HG02870 (cell line): ENCODE results near the gene TMEM116.
"Not testable (repeated sequence)": the region's sequence is repeated elsewhere in the genome, so short reads cannot be mapped to it uniquely, and the experiment has no call there.

Experiments used
- ATAC-seq: cut with Tn5 transposase; IDR thresholded peaks from one replicate; pipeline ENCODE4 v1.9.1; 2021; ENCODE audit warnings: mild to moderate bottlenecking, moderate library complexity; ENCODE audit not compliant: unreplicated experiment

The TMEM116 gene

DNA sequence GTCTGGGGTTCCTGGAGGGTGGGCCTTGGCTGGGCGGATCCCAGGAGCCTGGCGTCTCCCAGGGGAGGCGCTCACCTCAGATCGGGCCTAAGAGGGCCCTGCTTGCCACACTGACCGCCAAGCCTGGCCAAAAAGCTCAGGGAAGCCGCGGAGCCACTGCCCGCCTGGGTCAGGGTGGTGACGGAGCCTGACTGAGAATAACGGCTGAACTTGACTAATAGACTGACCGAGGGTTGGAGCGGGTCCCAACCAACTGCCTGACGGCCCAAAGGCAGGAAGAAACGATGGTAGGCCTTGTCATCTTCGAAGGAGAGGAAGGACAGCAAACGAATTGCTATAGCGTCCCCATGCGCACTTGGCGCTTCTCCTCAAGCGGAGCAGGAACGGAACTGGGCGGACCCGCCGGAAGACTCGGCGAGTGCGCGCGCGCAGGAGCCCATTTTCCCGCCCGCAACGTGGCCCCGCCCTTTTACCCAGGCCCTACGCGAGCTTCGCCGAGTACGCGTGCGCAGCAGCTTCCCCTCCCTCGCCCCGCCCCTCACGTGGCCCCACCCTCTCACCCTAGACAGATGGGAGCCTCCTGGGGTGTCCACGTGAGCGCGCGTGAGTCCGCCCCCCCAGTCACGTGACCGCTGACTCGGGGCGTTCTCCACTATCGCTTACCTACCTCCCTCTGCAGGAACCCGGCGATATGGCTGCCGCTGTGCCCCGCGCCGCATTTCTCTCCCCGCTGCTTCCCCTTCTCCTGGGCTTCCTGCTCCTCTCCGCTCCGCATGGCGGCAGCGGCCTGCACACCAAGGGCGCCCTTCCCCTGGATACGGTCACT lies at the start of gene TMEM116, which contains the start of gene ERP29:
Gene TMEM116 (minus strand): TSS at position 391 of the 826 bp plus-strand sequence. CDS start 7,895 bp downstream, outside the sequence.
Gene ERP29 (plus strand): TSS at position 652 of the 826 bp plus-strand sequence. CDS start 40 bp downstream, at position 692.
- ATAC-seq, result peak; percentile 67

DNA sequence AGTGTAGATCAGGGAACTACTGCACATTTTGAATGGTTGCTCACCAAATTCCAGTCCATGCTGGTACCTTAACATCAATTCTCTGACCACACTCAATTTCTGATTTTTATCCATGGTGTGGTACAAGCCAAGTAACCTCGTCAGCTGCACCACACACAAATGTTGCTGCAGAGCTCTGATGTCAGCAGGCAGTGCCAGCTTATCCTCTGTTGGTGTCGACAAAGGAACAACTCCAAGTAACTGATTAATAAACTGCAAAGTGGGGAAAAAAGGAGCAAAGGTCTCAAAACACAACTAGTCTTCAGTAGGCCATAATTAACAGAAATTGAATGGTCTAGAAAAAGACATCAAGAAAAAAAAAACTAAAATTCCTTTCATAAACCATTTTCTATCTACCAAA lies 48.2 kb upstream of the TMEM116 start:
- ATAC-seq, result no peak

DNA sequence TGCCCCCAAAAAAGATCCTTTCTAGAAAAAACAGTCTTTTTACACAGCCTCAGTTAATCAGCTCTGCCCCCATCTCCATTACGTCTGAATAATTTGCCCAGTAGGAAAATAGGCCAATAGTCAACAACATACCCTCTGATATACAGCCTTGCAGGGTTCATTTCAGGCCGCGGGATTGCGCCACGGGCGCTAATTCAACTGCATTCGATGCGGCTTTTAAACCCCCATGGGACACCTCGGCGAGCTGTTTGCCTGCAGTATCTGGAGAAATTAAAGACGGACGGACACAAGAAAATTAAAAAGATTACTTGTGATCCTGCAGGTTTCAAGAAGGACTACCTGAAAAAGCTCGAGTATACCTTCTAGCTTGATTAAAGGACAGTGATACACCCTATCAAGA lies 36.4 kb upstream of the TMEM116 start:
- no peak for ATAC-seq

DNA sequence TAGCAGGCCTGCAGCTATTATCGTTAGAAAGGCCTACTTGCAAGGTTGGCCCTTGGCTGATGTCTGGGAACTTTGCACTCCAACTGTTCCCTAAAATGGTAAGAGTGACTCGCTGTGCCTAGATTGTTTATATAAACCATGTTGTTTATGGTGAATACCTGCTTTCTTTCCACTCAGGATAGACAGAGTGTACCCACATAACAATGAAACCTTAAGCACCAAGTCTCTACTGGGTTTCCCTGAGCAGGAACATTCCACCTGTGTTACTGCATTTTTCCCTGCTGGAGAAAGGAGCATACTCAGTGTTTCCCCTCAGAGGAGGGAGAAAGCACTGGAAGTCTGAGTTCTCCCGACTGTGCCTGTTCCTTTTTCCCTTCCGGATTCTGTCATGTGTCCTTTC lies 33.0 kb upstream of the TMEM116 start:
- ATAC-seq, result no peak

DNA sequence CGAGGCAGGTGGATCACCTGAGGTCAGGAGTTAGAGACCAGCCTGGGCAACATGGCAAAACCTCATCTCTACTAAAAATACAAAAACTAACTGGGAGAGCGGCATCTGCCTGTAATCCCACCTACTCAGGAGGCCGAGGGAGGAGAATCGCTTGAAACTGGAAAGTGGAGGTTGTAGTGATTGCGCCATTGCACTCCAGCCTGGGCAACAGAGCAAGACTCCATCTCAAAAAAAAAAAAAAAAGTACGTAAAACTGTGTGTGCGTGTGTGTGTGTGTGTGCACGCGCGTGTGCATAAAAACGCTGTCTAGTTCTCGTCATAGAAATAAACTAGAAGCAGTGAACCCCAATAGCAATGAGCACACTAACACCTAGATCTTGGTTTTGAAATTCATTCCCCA lies 23.6 kb upstream of the TMEM116 start:
- not testable (repeated sequence) for ATAC-seq

DNA sequence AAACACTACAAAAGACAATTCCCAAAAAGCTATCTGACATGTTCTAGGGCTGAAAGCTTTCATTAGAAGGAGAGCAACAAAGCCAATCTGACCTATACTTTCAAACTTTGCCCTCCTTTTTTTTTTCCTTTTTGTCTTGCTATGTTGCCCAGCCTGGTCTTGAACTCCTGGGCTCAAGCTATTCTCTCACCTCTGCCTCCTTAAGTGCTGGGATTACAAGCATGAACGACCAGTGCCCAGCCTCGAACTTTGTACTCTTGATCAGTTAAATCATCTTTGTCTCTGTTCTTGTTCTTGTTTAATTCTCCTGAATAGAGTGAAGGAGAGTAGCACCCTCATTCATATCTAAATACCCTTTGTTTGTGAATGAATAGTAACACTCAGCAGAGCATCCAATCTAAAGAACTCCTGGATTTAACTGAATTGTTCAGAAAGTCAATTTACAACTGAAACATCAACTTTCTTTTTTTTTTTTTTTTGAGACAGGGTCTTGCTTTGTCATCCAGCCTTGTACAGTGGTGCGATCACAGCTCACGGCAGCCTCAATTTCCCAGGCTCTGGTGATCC lies 22.3 kb upstream of the TMEM116 start:
- ATAC-seq, result no peak

DNA sequence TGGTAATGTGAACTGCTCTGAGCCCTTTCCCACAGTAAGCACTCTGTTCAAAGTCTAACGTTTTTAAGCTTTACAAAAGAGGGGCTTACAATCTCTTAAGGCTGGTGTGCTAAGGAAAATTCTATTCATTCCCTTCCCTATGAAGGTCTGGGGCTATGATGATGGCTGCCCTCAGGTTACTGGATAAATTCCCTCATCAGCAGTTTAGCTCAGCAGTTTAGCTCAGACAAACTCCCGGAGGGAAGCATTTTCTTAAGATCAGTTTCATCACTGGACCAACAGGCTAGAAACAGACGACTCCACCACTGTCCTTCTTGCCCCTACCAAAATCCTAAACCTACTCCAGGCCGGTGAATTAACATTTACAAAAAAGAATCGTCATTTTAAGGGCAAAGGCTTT lies 19.3 kb upstream of the TMEM116 start:
- no peak for ATAC-seq

DNA sequence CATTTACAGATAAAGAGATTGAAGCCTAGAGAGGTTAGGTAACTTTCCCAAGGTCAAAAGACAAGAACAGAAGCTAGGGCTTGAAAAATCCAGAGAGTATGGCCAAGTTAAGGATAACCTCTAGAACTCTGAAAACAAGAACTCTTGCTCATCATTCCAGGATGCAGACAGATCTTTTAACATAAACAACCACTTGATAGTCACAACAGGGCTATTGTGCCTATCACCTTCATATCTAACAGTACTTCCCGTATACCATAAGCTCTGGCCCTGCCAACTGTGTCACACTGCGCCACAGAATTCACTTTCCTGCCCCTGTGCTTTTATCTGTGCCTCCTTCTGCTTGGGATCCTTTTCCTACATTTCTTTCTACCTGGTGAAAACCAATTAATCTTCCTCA lies 18.5 kb upstream of the TMEM116 start:
- no peak for ATAC-seq

DNA sequence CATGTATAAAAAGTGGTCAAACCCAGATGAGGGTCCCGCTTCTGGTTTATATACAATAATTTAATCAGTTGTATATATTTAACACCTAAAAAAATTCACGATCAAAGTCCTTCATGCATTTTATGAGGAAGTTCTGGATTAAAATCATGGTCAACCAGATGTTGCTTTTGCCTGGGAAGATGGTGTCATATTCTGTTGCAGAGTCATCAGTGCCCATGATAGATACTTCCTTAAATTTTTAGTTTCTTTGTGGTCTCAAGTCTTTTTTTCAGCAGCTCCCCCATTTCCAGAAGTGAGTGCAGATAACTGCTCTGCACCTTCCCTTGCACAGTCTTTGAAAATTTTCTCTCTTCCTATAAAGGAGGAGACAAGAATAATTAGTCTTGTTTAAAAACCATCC lies 16.3 kb upstream of the TMEM116 start:
- no peak for ATAC-seq

DNA sequence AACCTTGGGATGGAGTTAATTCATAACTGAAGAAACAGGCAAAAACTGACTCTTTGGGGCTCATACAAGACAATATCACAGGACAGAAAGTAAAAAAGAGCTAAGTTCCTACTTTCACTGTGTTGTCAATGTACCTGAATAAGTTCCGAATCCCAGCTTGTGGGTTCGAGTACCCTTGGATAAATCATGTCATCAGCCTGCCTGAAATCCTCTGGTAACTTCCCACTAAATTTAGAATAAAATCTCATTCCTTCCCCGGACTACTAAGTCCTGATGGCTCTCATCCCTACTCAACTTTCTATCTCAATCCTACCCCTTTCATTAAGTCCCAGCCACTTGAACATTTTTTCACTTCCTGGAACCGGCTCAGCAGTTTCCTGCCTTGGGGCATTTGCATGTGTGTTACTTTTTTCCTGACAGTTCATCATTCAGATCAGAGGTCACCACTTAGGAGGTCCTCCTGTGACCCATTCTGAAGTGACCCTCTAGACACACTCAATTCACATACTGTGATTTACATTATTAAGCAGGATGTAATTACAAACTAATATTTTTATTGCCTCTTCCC lies 12.9 kb upstream of the TMEM116 start:
- no peak for ATAC-seq

DNA sequence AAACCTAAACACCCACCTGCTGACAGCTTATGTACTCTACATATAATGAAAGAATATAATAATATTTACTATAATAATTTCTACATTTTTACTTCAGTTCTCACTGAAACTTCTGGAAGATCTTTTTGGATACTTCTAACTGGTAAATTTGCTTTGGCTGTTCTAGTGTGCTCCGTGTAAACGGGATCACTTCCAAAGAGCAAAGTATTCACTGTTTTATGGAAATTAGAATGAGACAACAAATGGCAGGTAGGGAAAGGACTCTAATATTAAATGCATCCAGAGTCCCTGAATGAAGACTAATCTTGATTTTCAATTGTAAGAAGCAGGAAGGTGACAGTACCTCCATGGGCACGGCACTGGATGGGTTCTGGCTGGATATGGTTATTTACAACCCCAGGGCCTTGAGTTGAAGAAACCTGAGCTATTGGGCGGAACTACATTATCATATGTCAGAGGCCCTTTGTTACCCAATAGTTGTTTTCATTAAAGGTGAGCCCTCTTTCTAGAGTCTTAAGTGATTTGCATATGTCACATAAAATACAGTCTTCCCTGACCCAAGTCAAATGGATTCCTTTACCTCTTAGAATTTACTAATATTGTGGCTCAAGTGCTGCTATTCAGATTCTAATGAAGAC lies 10.9 kb upstream of the TMEM116 start:
- ATAC-seq, result no peak

DNA sequence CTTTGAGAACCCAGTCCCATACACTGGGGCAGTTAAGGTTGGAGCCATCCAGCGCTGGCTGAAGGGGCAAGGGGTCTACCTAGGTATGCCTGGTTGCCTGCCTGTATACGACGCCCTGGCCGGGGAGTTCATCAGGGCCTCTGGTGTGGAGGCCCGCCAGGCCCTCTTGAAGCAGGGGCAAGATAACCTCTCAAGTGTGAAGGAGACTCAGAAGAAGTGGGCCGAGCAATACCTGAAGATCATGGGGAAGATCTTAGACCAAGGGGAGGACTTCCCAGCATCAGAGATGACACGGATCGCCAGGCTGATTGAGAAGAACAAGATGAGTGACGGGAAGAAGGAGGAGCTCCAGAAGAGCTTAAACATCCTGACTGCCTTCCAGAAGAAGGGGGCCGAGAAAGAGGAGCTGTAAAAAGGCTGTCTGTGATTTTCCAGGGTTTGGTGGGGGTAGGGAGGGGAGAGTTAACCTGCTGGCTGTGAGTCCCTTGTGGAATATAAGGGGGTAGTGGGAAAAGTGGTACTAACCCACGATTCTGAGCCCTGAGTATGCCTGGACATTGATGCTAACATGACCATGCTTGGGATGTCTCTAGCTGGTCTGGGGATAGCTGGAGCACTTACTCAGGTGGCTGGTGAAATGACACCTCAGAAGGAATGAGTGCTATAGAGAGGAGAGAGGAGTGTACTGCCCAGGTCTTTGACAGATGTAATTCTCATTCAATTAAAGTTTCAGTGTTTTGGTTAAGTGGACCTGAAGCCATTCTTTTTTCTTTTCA lies 9.5 kb upstream of the TMEM116 start:
- no peak for ATAC-seq

DNA sequence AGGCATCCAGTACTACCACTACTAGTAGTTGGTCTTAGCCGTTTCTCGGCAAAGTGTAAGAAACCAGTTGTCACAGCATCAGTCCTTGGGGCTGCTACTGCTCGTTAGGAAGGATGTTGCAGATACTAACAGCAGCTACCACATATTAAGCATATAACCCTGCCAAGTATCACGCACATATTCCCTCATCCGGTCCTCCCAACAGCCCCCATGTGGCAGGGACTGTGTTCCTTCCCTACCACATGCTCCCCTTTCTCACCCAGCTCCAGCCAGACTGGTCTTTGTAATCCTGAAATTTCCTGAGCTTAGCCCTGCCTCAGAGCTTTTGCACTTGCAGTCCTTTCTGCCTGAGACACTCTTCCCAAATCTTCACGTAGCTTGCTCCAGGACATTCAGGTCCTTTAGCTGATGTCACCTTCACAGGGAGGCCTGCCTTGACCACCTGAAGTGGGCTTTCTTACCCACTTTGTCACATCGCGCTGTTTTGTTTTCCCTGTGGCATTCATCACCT lies 8.0 kb upstream of the TMEM116 start:
- no peak for ATAC-seq

DNA sequence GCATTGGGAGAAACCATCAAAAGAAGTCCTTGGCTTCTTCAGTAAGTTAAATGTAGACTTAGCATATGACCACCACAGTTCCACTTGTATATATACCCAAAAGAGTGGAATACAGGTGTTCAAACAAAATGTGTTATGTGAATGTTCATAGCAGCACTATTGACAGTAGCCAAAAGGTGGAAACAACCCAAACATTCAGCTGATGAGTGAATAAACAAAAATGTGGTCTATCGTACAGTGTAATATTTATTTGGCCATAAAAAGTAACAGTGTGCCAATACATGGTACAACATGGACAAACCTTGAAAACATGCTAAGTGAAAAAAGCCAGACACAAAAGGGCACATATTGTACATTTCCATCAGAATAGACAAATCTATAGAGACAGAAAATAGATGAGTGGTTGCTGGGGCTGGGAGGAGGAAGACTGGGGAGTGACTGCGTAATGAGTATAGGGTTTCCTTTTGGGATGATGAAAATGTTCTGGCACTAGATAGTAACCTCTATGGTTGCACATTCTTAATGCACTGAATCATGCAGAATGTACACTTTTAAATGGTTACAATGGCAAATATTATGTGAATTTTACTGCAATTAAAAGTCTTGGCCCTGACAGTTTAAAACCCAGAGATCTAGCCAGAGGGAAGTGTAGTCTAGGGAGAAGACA lies 5.7 kb upstream of the TMEM116 start:
- ATAC-seq, result no peak

DNA sequence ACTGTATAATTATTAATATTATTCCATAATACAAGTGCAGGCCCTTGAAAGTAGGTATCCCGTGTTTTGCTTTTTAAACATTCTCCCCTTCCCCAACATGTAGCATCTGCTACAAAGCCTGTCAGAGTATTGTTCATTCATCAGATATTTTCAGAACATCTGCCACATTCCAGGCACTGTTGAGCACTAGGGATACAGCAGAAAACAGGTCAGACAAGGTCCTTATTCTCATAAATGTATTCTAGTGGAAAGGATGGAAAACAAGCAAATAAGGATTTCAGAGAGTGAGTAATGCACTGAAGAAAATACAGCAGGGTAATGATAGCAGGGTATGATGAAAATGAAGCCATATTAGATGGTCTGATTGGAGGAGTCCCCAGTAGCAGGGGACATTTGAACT lies 4.1 kb upstream of the TMEM116 start:
- ATAC-seq, result no peak

DNA sequence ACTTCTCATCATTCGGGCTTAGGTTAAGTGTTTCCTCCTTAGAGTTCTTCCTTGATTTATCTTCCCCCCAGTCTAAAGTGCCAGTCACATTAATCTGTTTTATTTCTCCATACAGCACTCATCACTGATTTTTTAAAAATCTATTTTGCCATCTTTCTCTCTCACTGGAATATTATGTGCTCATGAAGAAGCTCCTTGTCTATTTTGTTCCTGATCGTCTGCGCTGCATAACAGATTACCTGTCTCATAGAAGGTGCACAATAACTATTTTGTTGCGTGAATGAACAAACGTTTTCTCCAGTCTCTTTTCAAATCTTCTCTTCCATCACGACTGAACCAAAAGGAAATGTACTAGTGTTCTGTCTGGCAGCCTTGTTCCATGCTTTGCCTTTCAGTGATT lies 3.0 kb upstream of the TMEM116 start:
- ATAC-seq, result no peak

DNA sequence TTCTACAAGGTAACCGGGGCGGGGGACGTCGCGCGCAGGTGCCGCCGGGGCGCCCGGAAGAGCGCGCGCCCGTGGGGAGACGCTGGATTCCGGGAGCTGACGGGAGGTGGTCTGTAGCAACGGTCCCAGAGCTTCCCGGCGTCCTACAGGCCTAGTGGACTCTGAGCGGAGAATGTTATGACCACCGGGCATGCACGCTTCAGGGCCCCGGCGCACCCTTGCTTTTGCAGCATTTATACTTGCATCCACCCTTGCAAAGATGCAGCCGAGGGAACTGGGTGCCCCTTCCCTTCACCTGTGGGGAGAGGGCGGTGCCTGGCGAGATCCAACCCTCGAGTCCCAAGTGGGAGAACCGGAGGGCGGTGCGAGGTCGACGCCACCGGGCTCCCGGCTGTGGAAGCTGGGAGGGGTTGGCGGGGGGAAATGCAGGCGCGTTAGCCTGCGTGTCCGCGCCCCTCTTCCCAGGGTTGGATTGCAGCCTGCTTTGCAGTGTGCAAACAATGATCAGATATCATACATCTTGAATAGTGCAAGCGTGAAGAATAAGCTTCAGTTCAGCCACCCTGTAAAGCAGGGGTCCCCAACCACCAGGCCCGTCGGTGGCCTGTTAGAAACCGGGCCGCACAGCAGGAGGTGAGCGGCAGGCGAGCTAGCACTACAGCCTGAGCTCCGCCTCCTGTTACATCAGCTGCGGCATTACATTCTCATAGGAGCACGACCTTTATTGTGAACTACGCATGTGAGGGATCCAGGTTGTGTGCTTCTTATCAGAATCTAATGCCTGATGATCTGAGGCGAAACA lies 837 bp upstream of the TMEM116 start:
- peak; percentile 3 for ATAC-seq

DNA sequence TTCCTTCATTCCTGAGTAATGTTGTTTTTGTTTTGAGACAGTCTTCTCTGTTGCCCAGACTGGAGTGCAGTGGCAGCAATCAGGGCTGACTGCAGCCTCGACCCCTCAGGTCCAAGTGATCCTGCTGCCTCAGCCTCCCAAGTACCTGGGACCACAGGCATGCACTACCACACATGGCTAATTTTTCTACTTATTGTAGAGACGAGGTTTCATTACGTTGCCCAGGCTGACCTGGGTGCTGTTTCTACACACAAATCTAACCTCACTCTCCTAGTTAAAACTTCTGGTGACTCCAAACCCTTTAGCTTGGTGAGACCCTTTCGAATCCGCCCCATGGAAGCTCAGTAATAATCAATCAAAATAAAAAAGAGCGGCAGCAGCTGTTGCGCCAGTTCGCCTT lies 1.3 kb downstream of the TMEM116 start:
- no peak for ATAC-seq
